Astrocyte (in vitro differentiated cells and primary cell): Measurements from ENCODE around the gene GOLGA7B. TPM values are rescaled to one million over a fixed set of nuclear protein-coding genes. Genes with fewer than 3 reads are reported as not detected.

Experiments used
- DNase-seq: peaks from one replicate; pipeline ENCODE4 v3.0.0-alpha.2; 2010; ENCODE audit warnings: low read depth
- FAIRE-seq: peaks from 2 replicates; lab custom pipeline; 2011; peaks lifted over from hg19 to GRCh38; lab: Jason Lieb, UNC
- H2AFZ ChIP-seq: 2 replicates; pipeline ENCODE4 v1.6.0; 2012; ENCODE audit warnings: low read depth, low read length, inconsistent platforms
- H3K27ac ChIP-seq: 2 replicates; pipeline ENCODE4 v1.5.1; 2011; ENCODE audit warnings: low read depth, low read length, inconsistent platforms
- H3K27me3 ChIP-seq: 2 replicates; pipeline ENCODE4 v1.6.0; 2011; ENCODE audit warnings: low read length, inconsistent platforms; ENCODE audit not compliant: insufficient read depth
- H3K36me3 ChIP-seq: 2 replicates; pipeline ENCODE4 v1.5.1; 2011; ENCODE audit warnings: low read length, inconsistent platforms; ENCODE audit not compliant: insufficient read depth
- H3K4me1 ChIP-seq: 2 replicates; pipeline ENCODE4 v1.5.1; 2011; ENCODE audit warnings: low read length, inconsistent platforms; ENCODE audit not compliant: insufficient read depth
- H3K4me2 ChIP-seq: 2 replicates; pipeline ENCODE4 v1.6.0; 2012; ENCODE audit warnings: low read length, inconsistent platforms
- H3K4me3 ChIP-seq: 2 replicates; pipeline ENCODE4 v1.5.1; 2011; ENCODE audit warnings: low read depth, mild to moderate bottlenecking, low read length, inconsistent platforms; ENCODE audit not compliant: insufficient read depth
- H3K79me2 ChIP-seq: 2 replicates; pipeline ENCODE4 v1.6.0; 2012; ENCODE audit warnings: mild to moderate bottlenecking, low read length, inconsistent platforms; ENCODE audit not compliant: insufficient read depth
- H3K9ac ChIP-seq: 2 replicates; pipeline ENCODE4 v1.6.0; 2012; ENCODE audit warnings: mild to moderate bottlenecking, low read length, inconsistent platforms
- H3K9me3 ChIP-seq: 2 replicates; pipeline ENCODE4 v1.5.1; 2012; ENCODE audit warnings: low read depth, mild to moderate bottlenecking, low read length, inconsistent platforms; ENCODE audit not compliant: insufficient read depth
- H4K20me1 ChIP-seq: 2 replicates; pipeline ENCODE4 v1.6.0; 2012; ENCODE audit warnings: low read length, inconsistent platforms; ENCODE audit not compliant: insufficient read depth
- H3K27ac Mint-ChIP-seq: one replicate; pipeline ENCODE4 v1.8.0; 2021; ENCODE audit warnings: mild to moderate bottlenecking, mixed read lengths; ENCODE audit not compliant: unreplicated experiment
- H3K27me3 Mint-ChIP-seq: one replicate; pipeline ENCODE4 v1.8.0; 2021; ENCODE audit warnings: low read depth, mixed read lengths; ENCODE audit not compliant: unreplicated experiment
- H3K36me3 Mint-ChIP-seq: one replicate; pipeline ENCODE4 v1.8.0; 2021; ENCODE audit warnings: low read depth, mixed read lengths; ENCODE audit not compliant: unreplicated experiment
- H3K4me1 Mint-ChIP-seq: one replicate; pipeline ENCODE4 v1.8.0; 2021; ENCODE audit warnings: low read depth, mixed read lengths; ENCODE audit not compliant: unreplicated experiment
- H3K4me3 Mint-ChIP-seq: one replicate; pipeline ENCODE4 v1.8.0; 2021; ENCODE audit warnings: mild to moderate bottlenecking, moderate library complexity, mixed read lengths; ENCODE audit not compliant: unreplicated experiment
- H3K9me3 Mint-ChIP-seq: one replicate; pipeline ENCODE4 v1.8.0; 2021; ENCODE audit warnings: mild to moderate bottlenecking, mixed read lengths; ENCODE audit not compliant: unreplicated experiment
- EZH2 ChIP-seq: IDR thresholded peaks from 2 replicates; pipeline ENCODE4 v1.6.1; 2012; ENCODE audit warnings: mild to moderate bottlenecking, low read length, inconsistent platforms; ENCODE audit not compliant: insufficient read depth
- total RNA-seq: library from RNA; stranded (reverse); gene quantifications from 2 replicates; pipeline ENCODE4 v1.2.1, GENCODE V29; 2021
- TF ChIP-seq, protein P1 (sequence below): IDR thresholded peaks from 2 replicates; pipeline ENCODE4 v1.5.1; 2011; ENCODE audit warnings: low read depth, mild to moderate bottlenecking, inconsistent platforms, low read length, moderate library complexity; ENCODE audit not compliant: insufficient read depth

Gene GOLGA7B
- total RNA-seq, 1 donor from 2014 or later: 0.16 TPM

DNA sequence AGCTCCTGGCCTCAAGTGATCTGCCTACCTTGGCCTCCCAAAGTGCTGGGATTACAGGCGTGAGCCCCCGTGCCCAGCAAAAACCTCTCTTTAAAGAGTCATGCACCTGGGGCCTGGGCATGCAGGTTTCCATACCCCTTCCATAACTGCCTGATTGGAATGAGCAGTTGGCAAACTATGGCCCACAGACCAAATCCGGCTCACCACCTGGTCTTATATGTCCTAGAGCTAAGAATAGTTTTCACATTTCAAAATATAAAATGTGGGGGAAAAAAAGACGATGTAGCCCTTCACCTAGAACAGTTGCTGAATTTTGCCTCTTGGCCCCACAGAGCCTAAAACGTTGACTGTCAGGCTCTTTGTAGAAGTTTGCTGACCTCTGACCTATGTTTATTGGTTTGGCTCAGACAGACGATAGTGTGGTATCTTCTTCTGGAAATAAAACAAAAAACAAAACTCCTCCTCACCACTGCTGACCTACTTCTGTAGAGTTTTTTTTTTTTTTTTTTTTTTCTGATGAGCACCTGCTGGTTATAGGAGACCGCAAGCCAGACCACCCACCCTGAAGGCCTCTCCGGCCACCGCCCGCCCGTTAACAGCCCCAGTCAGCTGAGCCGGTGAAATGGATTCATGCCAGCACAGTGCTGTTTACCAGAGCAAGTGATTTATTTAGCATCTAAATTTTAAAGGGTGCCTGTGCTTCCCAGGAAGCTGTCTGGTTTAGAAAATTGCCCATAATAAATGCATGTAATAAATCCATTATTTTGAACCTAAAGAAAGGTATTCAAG lies 44.4 kb upstream of the GOLGA7B start:
- DNase-seq (no peak), FAIRE-seq (no peak)
- H3K9me3 Mint-ChIP-seq: peaks cover 2% of the 10 kb centered on the region
- no peak overlapping the region for H3K27ac Mint-ChIP-seq
- Histone ChIP-seq H3K4me3 (no peak overlapping the region), H4K20me1 (no peaks in the 10 kb centered on the region), H3K27me3 (no peaks in the 10 kb centered on the region), H3K4me2 (no peak overlapping the region), H3K9me3 (no peaks in the 10 kb centered on the region), H3K4me1 (no peaks in the 10 kb centered on the region), H3K27ac (no peak overlapping the region), H2AFZ (no peak overlapping the region), H3K9ac (no peak overlapping the region), H3K36me3 (no peaks in the 10 kb centered on the region), H3K79me2 (no peaks in the 10 kb centered on the region)
- no peaks in the 10 kb centered on the region for H3K4me1 Mint-ChIP-seq
- H3K4me3 Mint-ChIP-seq: no peak overlapping the region
- peaks cover 29% of the 10 kb centered on the region for H3K27me3 Mint-ChIP-seq
- TF ChIP-seq, protein P1, sequence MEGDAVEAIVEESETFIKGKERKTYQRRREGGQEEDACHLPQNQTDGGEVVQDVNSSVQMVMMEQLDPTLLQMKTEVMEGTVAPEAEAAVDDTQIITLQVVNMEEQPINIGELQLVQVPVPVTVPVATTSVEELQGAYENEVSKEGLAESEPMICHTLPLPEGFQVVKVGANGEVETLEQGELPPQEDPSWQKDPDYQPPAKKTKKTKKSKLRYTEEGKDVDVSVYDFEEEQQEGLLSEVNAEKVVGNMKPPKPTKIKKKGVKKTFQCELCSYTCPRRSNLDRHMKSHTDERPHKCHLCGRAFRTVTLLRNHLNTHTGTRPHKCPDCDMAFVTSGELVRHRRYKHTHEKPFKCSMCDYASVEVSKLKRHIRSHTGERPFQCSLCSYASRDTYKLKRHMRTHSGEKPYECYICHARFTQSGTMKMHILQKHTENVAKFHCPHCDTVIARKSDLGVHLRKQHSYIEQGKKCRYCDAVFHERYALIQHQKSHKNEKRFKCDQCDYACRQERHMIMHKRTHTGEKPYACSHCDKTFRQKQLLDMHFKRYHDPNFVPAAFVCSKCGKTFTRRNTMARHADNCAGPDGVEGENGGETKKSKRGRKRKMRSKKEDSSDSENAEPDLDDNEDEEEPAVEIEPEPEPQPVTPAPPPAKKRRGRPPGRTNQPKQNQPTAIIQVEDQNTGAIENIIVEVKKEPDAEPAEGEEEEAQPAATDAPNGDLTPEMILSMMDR: no peak
- peaks cover 2% of the 10 kb centered on the region for H3K36me3 Mint-ChIP-seq

DNA sequence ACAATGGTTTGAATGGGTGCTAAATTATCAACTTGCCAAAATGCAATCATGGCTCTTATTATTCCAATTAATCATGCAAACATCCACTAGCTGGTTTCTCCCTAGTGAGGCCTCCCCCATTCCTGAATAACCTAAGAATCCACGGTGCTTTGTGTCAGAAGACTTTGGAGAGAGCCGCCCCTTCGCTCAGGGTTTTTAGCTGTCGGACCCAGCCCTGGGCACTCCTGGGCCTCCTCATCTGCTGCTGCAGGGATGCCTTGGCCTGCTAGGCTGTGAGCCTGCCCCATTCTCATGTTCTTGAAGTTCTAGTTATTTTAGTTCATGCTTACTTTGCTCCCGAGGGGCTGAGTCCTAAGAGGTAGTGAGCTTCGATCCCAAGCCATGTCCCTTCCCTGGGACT lies 43.7 kb upstream of the GOLGA7B start:
- no peak overlapping the region for H3K27ac Mint-ChIP-seq
- Histone ChIP-seq H3K4me1 (no peaks in the 10 kb centered on the region), H3K36me3 (no peaks in the 10 kb centered on the region), H3K4me2 (no peak overlapping the region), H3K9ac (no peak overlapping the region), H3K79me2 (no peaks in the 10 kb centered on the region), H3K4me3 (no peak overlapping the region), H3K27me3 (peaks cover 4% of the 10 kb centered on the region), H4K20me1 (no peaks in the 10 kb centered on the region), H3K9me3 (no peaks in the 10 kb centered on the region), H2AFZ (no peak overlapping the region), H3K27ac (no peak overlapping the region)
- peaks cover 4% of the 10 kb centered on the region for H3K4me1 Mint-ChIP-seq
- no peak for DNase-seq
- H3K27me3 Mint-ChIP-seq: peaks cover 24% of the 10 kb centered on the region
- FAIRE-seq: no peak
- peaks cover 2% of the 10 kb centered on the region for H3K36me3 Mint-ChIP-seq
- H3K4me3 Mint-ChIP-seq: no peak overlapping the region
- TF ChIP-seq, protein P1: no peak
- no peak for TF ChIP-seq EZH2
- H3K9me3 Mint-ChIP-seq: peaks cover 2% of the 10 kb centered on the region

DNA sequence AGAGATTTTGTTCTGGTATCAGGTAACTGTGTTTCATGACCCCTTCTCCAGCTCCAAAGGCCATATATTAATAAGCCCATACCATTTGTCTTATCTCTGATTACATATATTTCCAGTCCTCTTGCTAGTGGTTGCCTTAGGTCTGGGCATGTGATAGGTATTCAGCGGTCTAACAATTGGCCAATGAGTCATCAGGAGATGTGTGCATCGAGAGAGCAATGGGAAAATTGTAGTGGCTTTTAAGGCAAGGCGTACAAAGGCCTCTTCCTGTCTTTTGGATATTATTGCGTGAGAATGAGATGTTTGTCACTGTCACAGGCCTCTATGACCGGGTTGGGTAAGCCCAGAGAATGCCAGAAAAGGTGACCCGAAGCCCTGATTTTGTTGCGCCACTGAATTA lies 39.2 kb upstream of the GOLGA7B start:
- H3K4me3 Mint-ChIP-seq: no peak overlapping the region
- H3K4me2 ChIP-seq: peak overlapping the region; percentile 34

More for the DNA sequence above, 39.2 kb upstream of the GOLGA7B start:
- Histone ChIP-seq H3K27me3 (peaks cover 4% of the 10 kb centered on the region), H3K9me3 (no peaks in the 10 kb centered on the region), H4K20me1 (no peaks in the 10 kb centered on the region), H3K27ac (no peak overlapping the region), H3K36me3 (no peaks in the 10 kb centered on the region), H2AFZ (no peak overlapping the region), H3K4me1 (no peaks in the 10 kb centered on the region), H3K79me2 (no peaks in the 10 kb centered on the region), H3K4me3 (no peak overlapping the region), H3K9ac (no peak overlapping the region)
- H3K4me1 Mint-ChIP-seq: peaks cover 8% of the 10 kb centered on the region
- TF ChIP-seq, protein P1: no peak
- peaks cover 2% of the 10 kb centered on the region for H3K36me3 Mint-ChIP-seq
- FAIRE-seq: no peak
- H3K27ac Mint-ChIP-seq: no peak overlapping the region
- H3K27me3 Mint-ChIP-seq: peaks cover 15% of the 10 kb centered on the region
- H3K9me3 Mint-ChIP-seq: no peaks in the 10 kb centered on the region
- peak; percentile 59 for DNase-seq
